MM.1S (cell line): Measurements from ENCODE around the gene ACAA1.

ENCODE experiments used
- DNase-seq: peaks from one replicate; pipeline ENCODE4 v3.0.0-alpha.2; 2015
- H2AFZ ChIP-seq: fragments of 300-600 bp; sonication (generic); 2 replicates; pipeline ENCODE4 v1.6.0; 2016; ENCODE audit warnings: antibody characterized with exemption, low read length
- H3F3A ChIP-seq: fragments of 300-600 bp; sonication (generic); 2 replicates; pipeline ENCODE4 v1.6.1; 2016; ENCODE audit warnings: mild to moderate bottlenecking, antibody characterized with exemption, low read length, moderate library complexity, mixed read lengths; ENCODE audit not compliant: insufficient read depth
- H3K27ac ChIP-seq: fragments of 300-600 bp; sonication (generic); 2 replicates; pipeline ENCODE4 v1.5.1; 2016; ENCODE audit warnings: mild to moderate bottlenecking, low read length
- H3K27me3 ChIP-seq: fragments of 300-600 bp; sonication (generic); replicated peaks from 2 replicates; pipeline ENCODE4 v1.6.0; 2016; ENCODE audit warnings: low read length; ENCODE audit not compliant: insufficient read depth
- H3K36me3 ChIP-seq: fragments of 300-600 bp; sonication (generic); replicated peaks from 2 replicates; pipeline ENCODE4 v1.6.1; 2016; ENCODE audit warnings: mild to moderate bottlenecking, low read length, mixed read lengths; ENCODE audit not compliant: insufficient read depth
- H3K4me1 ChIP-seq: fragments of 300-600 bp; sonication (generic); 2 replicates; pipeline ENCODE4 v1.6.1; 2016; ENCODE audit warnings: low read length, mixed read lengths
- H3K4me2 ChIP-seq: fragments of 300-600 bp; sonication (generic); 2 replicates; pipeline ENCODE4 v1.6.0; 2016; ENCODE audit warnings: low read depth, low read length
- H3K4me3 ChIP-seq: fragments of 300-600 bp; sonication (generic); 2 replicates; pipeline ENCODE4 v1.5.1; 2016; ENCODE audit warnings: low read length, mixed read lengths
- H3K79me2 ChIP-seq: fragments of 300-600 bp; sonication (generic); 2 replicates; pipeline ENCODE4 v1.6.1; 2016; ENCODE audit warnings: mixed run types, low read length, mixed read lengths
- H3K9ac ChIP-seq: fragments of 300-600 bp; sonication (generic); 2 replicates; pipeline ENCODE4 v1.6.1; 2016; ENCODE audit warnings: low read length, mixed read lengths
- H3K9me2 ChIP-seq: fragments of 300-600 bp; sonication (generic); replicated peaks from 2 replicates; pipeline ENCODE4 v1.6.1; 2016; ENCODE audit warnings: mild to moderate bottlenecking, low read length, mixed read lengths; ENCODE audit not compliant: insufficient read depth
- H3K9me3 ChIP-seq: fragments of 300-600 bp; sonication (generic); replicated peaks from 2 replicates; pipeline ENCODE4 v1.6.1; 2016; ENCODE audit warnings: mild to moderate bottlenecking, low read length, mixed read lengths; ENCODE audit not compliant: insufficient read depth
- H4K20me1 ChIP-seq: fragments of 300-600 bp; sonication (generic); 2 replicates; pipeline ENCODE4 v1.6.1; 2016; ENCODE audit warnings: mild to moderate bottlenecking, low read length, moderate library complexity, mixed read lengths; ENCODE audit not compliant: insufficient read depth
- CTCF ChIP-seq: fragments of 300-600 bp; sonication (generic); IDR thresholded peaks from 2 replicates; pipeline ENCODE4 v1.5.1; 2016; ENCODE audit warnings: antibody characterized with exemption, low read length, mixed read lengths
- EZH2 ChIP-seq: fragments of 300-600 bp; sonication (generic); optimal IDR thresholded peaks from 2 replicates; pipeline ENCODE3; 2017; ENCODE audit warnings: low read depth, mild to moderate bottlenecking, antibody characterized with exemption, low read length, mixed read lengths
- EZH2phosphoT487 ChIP-seq: fragments of 300-600 bp; sonication (generic); IDR thresholded peaks from 2 replicates; pipeline ENCODE4 v1.6.1; 2018; ENCODE audit warnings: antibody characterized with exemption, low read length

The ACAA1 gene

GRCh38 chr3:38108649-38109579 lies 28.0 kb downstream of the ACAA1 start:
- Histone ChIP-seq H3K9me3 (no peaks in the 10 kb centered on the region), H3K4me2 (no peak overlapping the region), H3K27ac (no peak overlapping the region), H3K9me2 (no peaks in the 10 kb centered on the region), H3F3A (no peaks in the 10 kb centered on the region), H2AFZ (no peak overlapping the region), H3K9ac (no peak overlapping the region), H3K4me3 (no peak overlapping the region), H3K79me2 (no peaks in the 10 kb centered on the region), H4K20me1 (no peaks in the 10 kb centered on the region), H3K36me3 (no peaks in the 10 kb centered on the region), H3K4me1 (no peaks in the 10 kb centered on the region), H3K27me3 (no peaks in the 10 kb centered on the region)
- DNase-seq = no peak
- no peak for TF ChIP-seq CTCF
- no peak for TF ChIP-seq EZH2phosphoT487
- no peak for TF ChIP-seq EZH2

- Histone ChIP-seq H3K79me2 (no peaks in the 10 kb centered on the region), H3K27me3 (no peaks in the 10 kb centered on the region), H3K36me3 (no peaks in the 10 kb centered on the region), H3K27ac (no peak overlapping the region), H3K4me3 (no peak overlapping the region), H3K4me1 (no peaks in the 10 kb centered on the region), H3F3A (no peaks in the 10 kb centered on the region), H3K9ac (no peak overlapping the region), H4K20me1 (no peaks in the 10 kb centered on the region), H2AFZ (no peak overlapping the region), H3K9me2 (no peaks in the 10 kb centered on the region), H3K9me3 (no peaks in the 10 kb centered on the region), H3K4me2 (no peak overlapping the region)
- no peak for DNase-seq
- TF ChIP-seq CTCF = no peak
- TF ChIP-seq EZH2 = no peak
- TF ChIP-seq EZH2phosphoT487 = no peak
These were observed 28.8 kb downstream of the ACAA1 start for GRCh38 chr3:38107911-38108648.

GRCh38 chr3:38105525-38105924 lies 31.4 kb downstream of the ACAA1 start:
- no peak for DNase-seq
- TF ChIP-seq EZH2phosphoT487 (no peak), EZH2 (no peak), CTCF (no peak)
- Histone ChIP-seq H3K4me2 (no peak overlapping the region), H3K9me2 (no peaks in the 10 kb centered on the region), H3K27me3 (no peaks in the 10 kb centered on the region), H2AFZ (no peak overlapping the region), H3K79me2 (no peaks in the 10 kb centered on the region), H3K9ac (no peak overlapping the region), H3F3A (no peaks in the 10 kb centered on the region), H4K20me1 (no peaks in the 10 kb centered on the region), H3K4me1 (no peaks in the 10 kb centered on the region), H3K9me3 (no peaks in the 10 kb centered on the region), H3K36me3 (no peaks in the 10 kb centered on the region), H3K4me3 (no peak overlapping the region), H3K27ac (no peak overlapping the region)
